ENCODE results near the gene SESN1. TPM values are rescaled to one million over a fixed set of nuclear protein-coding genes. Genes with fewer than 3 reads are reported as not detected.
A peak's percentile ranks its signal among the peaks of the same experiment; 100 is the strongest.

Gene SESN1
- total RNA-seq, 1 donor from 2014 or later: 27.3 TPM

GRCh38 chr6:109050447-109051102 is 44.1 kb downstream of the SESN1 start:
- DNase-seq (ENCODE audit: low read depth) (no peak), FAIRE-seq (no peak)
- Histone ChIP-seq H3K4me3 (ENCODE audit: insufficient read depth, low read depth, low read length) (no peak overlapping the region), H3K27ac (ENCODE audit: low read depth, low read length) (no peak overlapping the region), H3K4me2 (ENCODE audit: low read length) (no peak overlapping the region), H3K4me1 (ENCODE audit: insufficient read depth, low read length) (no peaks in the 10 kb centered on the region), H3K27me3 (ENCODE audit: insufficient read depth, low read length) (no peaks in the 10 kb centered on the region), H3K9me3 (ENCODE audit: insufficient read depth, low read depth, low read length) (no peaks in the 10 kb centered on the region), H2AFZ (ENCODE audit: low read depth, low read length) (no peak overlapping the region), H4K20me1 (ENCODE audit: insufficient read depth, low read length) (no peaks in the 10 kb centered on the region), H3K9ac (ENCODE audit: low read length) (no peak overlapping the region), H3K36me3 (ENCODE audit: insufficient read depth, low read length) (no peaks in the 10 kb centered on the region), H3K79me2 (ENCODE audit: insufficient read depth, low read length) (no peaks in the 10 kb centered on the region)
- H3K4me1 Mint-ChIP-seq (ENCODE audit: low read depth, unreplicated experiment): peaks cover 21% of the 10 kb centered on the region
- no peaks in the 10 kb centered on the region for H3K27me3 Mint-ChIP-seq (ENCODE audit: low read depth, unreplicated experiment)
- H3K27ac Mint-ChIP-seq (ENCODE audit: unreplicated experiment): peak overlapping the region; percentile 58
- no peak for TF ChIP-seq EZH2 (IDR thresholded peaks at IDR 0.05; ENCODE audit: insufficient read depth, low read length)
- TF ChIP-seq CTCF (IDR thresholded peaks at IDR 0.05; ENCODE audit: insufficient read depth, low read depth, low read length): no peak
- peaks cover 1% of the 10 kb centered on the region for H3K9me3 Mint-ChIP-seq (ENCODE audit: unreplicated experiment)
- H3K4me3 Mint-ChIP-seq (ENCODE audit: unreplicated experiment): no peak overlapping the region
- peaks cover 1% of the 10 kb centered on the region for H3K36me3 Mint-ChIP-seq (ENCODE audit: low read depth, unreplicated experiment)

- no peaks in the 10 kb centered on the region for H3K27me3 Mint-ChIP-seq (ENCODE audit: low read depth, unreplicated experiment)
- no peaks in the 10 kb centered on the region for H3K9me3 ChIP-seq (ENCODE audit: insufficient read depth, low read depth, low read length)
- no peak overlapping the region for H3K4me3 ChIP-seq (ENCODE audit: insufficient read depth, low read depth, low read length)
- H3K4me1 ChIP-seq (ENCODE audit: insufficient read depth, low read length): no peaks in the 10 kb centered on the region
- FAIRE-seq (no peak), DNase-seq (ENCODE audit: low read depth) (no peak)
- no peak overlapping the region for H3K9ac ChIP-seq (ENCODE audit: low read length)
- H3K79me2 ChIP-seq (ENCODE audit: insufficient read depth, low read length): no peaks in the 10 kb centered on the region
- H2AFZ ChIP-seq (ENCODE audit: low read depth, low read length): no peak overlapping the region
- H3K36me3 Mint-ChIP-seq (ENCODE audit: low read depth, unreplicated experiment): peaks cover 4% of the 10 kb centered on the region
- H3K27ac ChIP-seq (ENCODE audit: low read depth, low read length): no peak overlapping the region
- no peaks in the 10 kb centered on the region for H4K20me1 ChIP-seq (ENCODE audit: insufficient read depth, low read length)
- H3K36me3 ChIP-seq (ENCODE audit: insufficient read depth, low read length): no peaks in the 10 kb centered on the region
- H3K4me1 Mint-ChIP-seq (ENCODE audit: low read depth, unreplicated experiment): peaks cover 21% of the 10 kb centered on the region
- no peak overlapping the region for H3K4me2 ChIP-seq (ENCODE audit: low read length)
- H3K27ac Mint-ChIP-seq (ENCODE audit: unreplicated experiment): no peak overlapping the region
- H3K9me3 Mint-ChIP-seq (ENCODE audit: unreplicated experiment): peaks cover 1% of the 10 kb centered on the region
- H3K4me3 Mint-ChIP-seq (ENCODE audit: unreplicated experiment): no peak overlapping the region
- H3K27me3 ChIP-seq (ENCODE audit: insufficient read depth, low read length): no peaks in the 10 kb centered on the region
- TF ChIP-seq CTCF (IDR thresholded peaks at IDR 0.05; ENCODE audit: insufficient read depth, low read depth, low read length) (no peak), EZH2 (IDR thresholded peaks at IDR 0.05; ENCODE audit: insufficient read depth, low read length) (no peak)
Observed at GRCh38 chr6:109050012-109050411, 44.6 kb downstream of the SESN1 start.

GRCh38 chr6:109048670-109049415 is 45.8 kb downstream of the SESN1 start:
- H4K20me1 ChIP-seq (ENCODE audit: insufficient read depth, low read length): no peaks in the 10 kb centered on the region
- H3K9me3 ChIP-seq (ENCODE audit: insufficient read depth, low read depth, low read length): no peaks in the 10 kb centered on the region
- H3K4me2 ChIP-seq (ENCODE audit: low read length): no peak overlapping the region
- DNase-seq (ENCODE audit: low read depth) (no peak), FAIRE-seq (no peak)
- Mint-ChIP-seq H3K9me3 (ENCODE audit: unreplicated experiment) (peaks cover 1% of the 10 kb centered on the region), H3K27me3 (ENCODE audit: low read depth, unreplicated experiment) (no peaks in the 10 kb centered on the region), H3K36me3 (ENCODE audit: low read depth, unreplicated experiment) (peaks cover 4% of the 10 kb centered on the region), H3K4me1 (ENCODE audit: low read depth, unreplicated experiment) (peaks cover 21% of the 10 kb centered on the region), H3K4me3 (ENCODE audit: unreplicated experiment) (no peak overlapping the region), H3K27ac (ENCODE audit: unreplicated experiment) (no peak overlapping the region)
- H3K4me1 ChIP-seq (ENCODE audit: insufficient read depth, low read length): no peaks in the 10 kb centered on the region
- no peaks in the 10 kb centered on the region for H3K36me3 ChIP-seq (ENCODE audit: insufficient read depth, low read length)
- no peaks in the 10 kb centered on the region for H3K79me2 ChIP-seq (ENCODE audit: insufficient read depth, low read length)
- no peak overlapping the region for H3K27ac ChIP-seq (ENCODE audit: low read depth, low read length)
- no peaks in the 10 kb centered on the region for H3K27me3 ChIP-seq (ENCODE audit: insufficient read depth, low read length)
- no peak overlapping the region for H2AFZ ChIP-seq (ENCODE audit: low read depth, low read length)
- H3K4me3 ChIP-seq (ENCODE audit: insufficient read depth, low read depth, low read length): no peak overlapping the region
- TF ChIP-seq CTCF (IDR thresholded peaks at IDR 0.05; ENCODE audit: insufficient read depth, low read depth, low read length): no peak
- TF ChIP-seq EZH2 (IDR thresholded peaks at IDR 0.05; ENCODE audit: insufficient read depth, low read length): no peak
- H3K9ac ChIP-seq (ENCODE audit: low read length): no peak overlapping the region

Measured in astrocyte (in vitro differentiated cells and primary cell).